GM23338 (cell line): Measurements from ENCODE around the gene NANOGP8. TPM values are rescaled to one million over a fixed set of nuclear protein-coding genes. Genes with fewer than 3 reads are reported as not detected.

Experiments used
- ATAC-seq: fragments of 200-7000 bp; cut with Tn5 transposase; 3 replicates; pipeline ENCODE4 v1.9.1; 2020
- DNase-seq: peaks from one replicate; pipeline ENCODE4 v3.0.0-alpha.2; 2015; ENCODE audit warnings: low spot score
- H2AFZ ChIP-seq: fragments of 200-600 bp; sonication (generic); 2 replicates; pipeline ENCODE4 v1.8.0; 2016; ENCODE audit warnings: antibody characterized with exemption, mild to moderate bottlenecking, moderate library complexity
- H3F3A ChIP-seq: fragments of 200-600 bp; sonication (generic); replicated peaks from 2 replicates; pipeline ENCODE4 v1.8.0; 2017; ENCODE audit warnings: antibody characterized with exemption, mixed run types, low read depth
- H3K27ac ChIP-seq: fragments of 200-600 bp; sonication (generic); 2 replicates; pipeline ENCODE4 v1.6.1; 2016; ENCODE audit warnings: low read depth
- H3K27me3 ChIP-seq: fragments of 200-600 bp; sonication (generic); 2 replicates; pipeline ENCODE4 v1.8.0; 2016; ENCODE audit warnings: mild to moderate bottlenecking, mixed run types, moderate library complexity; ENCODE audit not compliant: insufficient read depth
- H3K36me3 ChIP-seq: fragments of 200-600 bp; sonication (generic); 2 replicates; pipeline ENCODE4 v1.8.0; 2016; ENCODE audit warnings: mild to moderate bottlenecking; ENCODE audit not compliant: insufficient read depth
- H3K4me1 ChIP-seq: fragments of 200-600 bp; sonication (generic); 2 replicates; pipeline ENCODE4 v1.8.0; 2016; ENCODE audit warnings: mild to moderate bottlenecking, moderate library complexity; ENCODE audit not compliant: insufficient read depth
- H3K4me2 ChIP-seq: fragments of 200-600 bp; sonication (generic); 2 replicates; pipeline ENCODE4 v1.7.1; 2017; ENCODE audit warnings: mixed run types
- H3K4me3 ChIP-seq: fragments of 200-600 bp; sonication (generic); 2 replicates; pipeline ENCODE4 v1.6.1; 2016; ENCODE audit warnings: mixed run types
- H3K79me2 ChIP-seq: fragments of 200-600 bp; sonication (generic); replicated peaks from 2 replicates; pipeline ENCODE4 v1.8.0; 2017; ENCODE audit warnings: mild to moderate bottlenecking; ENCODE audit not compliant: insufficient read depth
- H3K9me2 ChIP-seq: fragments of 200-600 bp; sonication (generic); 2 replicates; pipeline ENCODE4 v1.8.0; 2017; ENCODE audit not compliant: insufficient read depth
- H4K20me1 ChIP-seq: fragments of 200-600 bp; sonication (generic); replicated peaks from 2 replicates; pipeline ENCODE4 v1.8.0; 2017; ENCODE audit warnings: mild to moderate bottlenecking; ENCODE audit not compliant: insufficient read depth
- H3K27ac Mint-ChIP-seq: 2 replicates; pipeline ENCODE4 v1.8.0; 2020; ENCODE audit warnings: inconsistent platforms, mild to moderate bottlenecking, moderate library complexity, mixed read lengths
- H3K27me3 Mint-ChIP-seq: 3 replicates; pipeline ENCODE4 v1.8.0; 2022; ENCODE audit warnings: low read depth, mild to moderate bottlenecking, moderate library complexity, mixed read lengths, inconsistent platforms; ENCODE audit not compliant: insufficient read depth, poor library complexity
- H3K36me3 Mint-ChIP-seq: 3 replicates; pipeline ENCODE4 v1.8.0; 2021; ENCODE audit warnings: low read depth, mild to moderate bottlenecking, inconsistent platforms, moderate library complexity, mixed read lengths
- H3K4me1 Mint-ChIP-seq: 3 replicates; pipeline ENCODE4 v1.8.0; 2020; ENCODE audit warnings: mild to moderate bottlenecking, inconsistent platforms, mixed read lengths
- H3K4me3 Mint-ChIP-seq: 3 replicates; pipeline ENCODE4 v1.8.0; 2021; ENCODE audit warnings: moderate library complexity, mild to moderate bottlenecking, inconsistent platforms, mixed read lengths
- H3K9me3 Mint-ChIP-seq: 3 replicates; pipeline ENCODE4 v1.8.0; 2020; ENCODE audit warnings: moderate library complexity, mild to moderate bottlenecking, inconsistent platforms, mixed read lengths
- CREB1 ChIP-seq: fragments of 250-450 bp; sonication (Bioruptor Pico); IDR thresholded peaks from 2 replicates; pipeline ENCODE4 v1.5.0; 2020; ENCODE audit warnings: low read depth, mild to moderate bottlenecking, moderate library complexity
- CTCF ChIP-seq, 2 experiments: fragments of 200-600 bp in 1 of 2; sonication (generic) in 1 of 2; conservative IDR thresholded peaks; 2 replicates each; pipeline versions ENCODE4 v1.5.1 to v1.6.1; 2016 to 2017; ENCODE audit warnings: antibody characterized with exemption in 2 of 2, low read depth in 2 of 2, mild to moderate bottlenecking in 2 of 2, moderate library complexity in 1 of 2
- ETS1 ChIP-seq: IDR thresholded peaks from 2 replicates; pipeline ENCODE4 v1.6.1; 2016; ENCODE audit warnings: antibody characterized with exemption
- NANOG ChIP-seq: IDR thresholded peaks from 2 replicates; pipeline ENCODE4 v1.6.1; 2016; ENCODE audit warnings: antibody characterized with exemption, borderline replicate concordance
- STAT1 ChIP-seq: IDR thresholded peaks from one replicate; pipeline ENCODE4 v1.6.1; 2016; ENCODE audit warnings: antibody characterized with exemption; ENCODE audit not compliant: unreplicated experiment
- polyA plus RNA-seq: library from polyadenylated mRNA; unstranded; fragments of >200 nt; fragmentation: Nextera tagmentation; extraction: Ambion mirVana; gene quantifications from 2 replicates; pipeline ENCODE4 v1.2.1, GENCODE V29; 2016
- total RNA-seq: library from RNA; depleted of rRNA; stranded (reverse); fragments of >200 nt; shearing (Covaris generic); gene quantifications from 2 replicates; pipeline ENCODE4 v1.2.3, GENCODE V29; 2014
- TF ChIP-seq, protein P1 (sequence below): fragments of 250-450 bp; sonication (Bioruptor Pico); IDR thresholded peaks from 2 replicates; pipeline ENCODE4 v1.5.0; 2020; ENCODE audit warnings: mild to moderate bottlenecking, moderate library complexity

The NANOGP8 gene
- total and polyA plus RNA-seq, 2 experiments from 2014 or later, result 8.5 to 53.4 TPM

DNA sequence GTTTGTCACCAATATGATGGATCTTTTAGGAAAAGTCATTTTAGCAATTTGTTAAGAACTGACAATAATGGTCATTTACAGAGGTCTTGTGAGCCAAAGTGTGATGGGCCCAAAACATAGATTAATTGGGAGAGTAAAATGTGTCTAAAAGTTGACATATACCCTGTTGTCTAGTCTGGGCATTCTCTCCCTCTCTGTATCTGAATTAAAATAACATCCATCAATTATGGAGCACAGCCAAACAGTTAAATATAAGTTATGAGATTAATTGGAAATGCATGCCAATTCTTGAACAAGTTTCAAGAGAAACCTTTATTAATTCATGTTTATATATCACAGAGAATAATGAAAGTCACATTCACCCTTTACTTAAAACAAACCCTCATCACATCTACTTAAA, 13.6 kb upstream of the NANOGP8 start (continued):
- TF ChIP-seq, protein P1, sequence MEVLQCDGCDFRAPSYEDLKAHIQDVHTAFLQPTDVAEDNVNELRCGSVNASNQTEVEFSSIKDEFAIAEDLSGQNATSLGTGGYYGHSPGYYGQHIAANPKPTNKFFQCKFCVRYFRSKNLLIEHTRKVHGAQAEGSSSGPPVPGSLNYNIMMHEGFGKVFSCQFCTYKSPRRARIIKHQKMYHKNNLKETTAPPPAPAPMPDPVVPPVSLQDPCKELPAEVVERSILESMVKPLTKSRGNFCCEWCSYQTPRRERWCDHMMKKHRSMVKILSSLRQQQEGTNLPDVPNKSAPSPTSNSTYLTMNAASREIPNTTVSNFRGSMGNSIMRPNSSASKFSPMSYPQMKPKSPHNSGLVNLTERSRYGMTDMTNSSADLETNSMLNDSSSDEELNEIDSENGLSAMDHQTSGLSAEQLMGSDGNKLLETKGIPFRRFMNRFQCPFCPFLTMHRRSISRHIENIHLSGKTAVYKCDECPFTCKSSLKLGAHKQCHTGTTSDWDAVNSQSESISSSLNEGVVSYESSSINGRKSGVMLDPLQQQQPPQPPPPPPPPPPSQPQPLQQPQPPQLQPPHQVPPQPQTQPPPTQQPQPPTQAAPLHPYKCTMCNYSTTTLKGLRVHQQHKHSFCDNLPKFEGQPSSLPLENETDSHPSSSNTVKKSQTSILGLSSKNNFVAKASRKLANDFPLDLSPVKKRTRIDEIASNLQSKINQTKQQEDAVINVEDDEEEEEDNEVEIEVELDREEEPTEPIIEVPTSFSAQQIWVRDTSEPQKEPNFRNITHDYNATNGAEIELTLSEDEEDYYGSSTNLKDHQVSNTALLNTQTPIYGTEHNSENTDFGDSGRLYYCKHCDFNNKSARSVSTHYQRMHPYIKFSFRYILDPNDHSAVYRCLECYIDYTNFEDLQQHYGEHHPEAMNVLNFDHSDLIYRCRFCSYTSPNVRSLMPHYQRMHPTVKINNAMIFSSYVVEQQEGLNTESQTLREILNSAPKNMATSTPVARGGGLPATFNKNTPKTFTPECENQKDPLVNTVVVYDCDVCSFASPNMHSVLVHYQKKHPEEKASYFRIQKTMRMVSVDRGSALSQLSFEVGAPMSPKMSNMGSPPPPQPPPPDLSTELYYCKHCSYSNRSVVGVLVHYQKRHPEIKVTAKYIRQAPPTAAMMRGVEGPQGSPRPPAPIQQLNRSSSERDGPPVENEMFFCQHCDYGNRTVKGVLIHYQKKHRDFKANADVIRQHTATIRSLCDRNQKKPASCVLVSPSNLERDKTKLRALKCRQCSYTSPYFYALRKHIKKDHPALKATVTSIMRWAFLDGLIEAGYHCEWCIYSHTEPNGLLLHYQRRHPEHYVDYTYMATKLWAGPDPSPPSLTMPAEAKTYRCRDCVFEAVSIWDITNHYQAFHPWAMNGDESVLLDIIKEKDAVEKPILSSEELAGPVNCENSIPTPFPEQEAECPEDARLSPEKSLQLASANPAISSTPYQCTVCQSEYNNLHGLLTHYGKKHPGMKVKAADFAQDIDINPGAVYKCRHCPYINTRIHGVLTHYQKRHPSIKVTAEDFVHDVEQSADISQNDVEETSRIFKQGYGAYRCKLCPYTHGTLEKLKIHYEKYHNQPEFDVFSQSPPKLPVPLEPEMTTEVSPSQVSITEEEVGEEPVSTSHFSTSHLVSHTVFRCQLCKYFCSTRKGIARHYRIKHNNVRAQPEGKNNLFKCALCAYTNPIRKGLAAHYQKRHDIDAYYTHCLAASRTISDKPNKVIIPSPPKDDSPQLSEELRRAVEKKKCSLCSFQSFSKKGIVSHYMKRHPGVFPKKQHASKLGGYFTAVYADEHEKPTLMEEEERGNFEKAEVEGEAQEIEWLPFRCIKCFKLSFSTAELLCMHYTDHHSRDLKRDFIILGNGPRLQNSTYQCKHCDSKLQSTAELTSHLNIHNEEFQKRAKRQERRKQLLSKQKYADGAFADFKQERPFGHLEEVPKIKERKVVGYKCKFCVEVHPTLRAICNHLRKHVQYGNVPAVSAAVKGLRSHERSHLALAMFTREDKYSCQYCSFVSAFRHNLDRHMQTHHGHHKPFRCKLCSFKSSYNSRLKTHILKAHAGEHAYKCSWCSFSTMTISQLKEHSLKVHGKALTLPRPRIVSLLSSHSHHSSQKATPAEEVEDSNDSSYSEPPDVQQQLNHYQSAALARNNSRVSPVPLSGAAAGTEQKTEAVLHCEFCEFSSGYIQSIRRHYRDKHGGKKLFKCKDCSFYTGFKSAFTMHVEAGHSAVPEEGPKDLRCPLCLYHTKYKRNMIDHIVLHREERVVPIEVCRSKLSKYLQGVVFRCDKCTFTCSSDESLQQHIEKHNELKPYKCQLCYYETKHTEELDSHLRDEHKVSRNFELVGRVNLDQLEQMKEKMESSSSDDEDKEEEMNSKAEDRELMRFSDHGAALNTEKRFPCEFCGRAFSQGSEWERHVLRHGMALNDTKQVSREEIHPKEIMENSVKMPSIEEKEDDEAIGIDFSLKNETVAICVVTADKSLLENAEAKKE (CRISPR knock-in tag), result no peak
- no peak for TF ChIP-seq ETS1

DNA sequence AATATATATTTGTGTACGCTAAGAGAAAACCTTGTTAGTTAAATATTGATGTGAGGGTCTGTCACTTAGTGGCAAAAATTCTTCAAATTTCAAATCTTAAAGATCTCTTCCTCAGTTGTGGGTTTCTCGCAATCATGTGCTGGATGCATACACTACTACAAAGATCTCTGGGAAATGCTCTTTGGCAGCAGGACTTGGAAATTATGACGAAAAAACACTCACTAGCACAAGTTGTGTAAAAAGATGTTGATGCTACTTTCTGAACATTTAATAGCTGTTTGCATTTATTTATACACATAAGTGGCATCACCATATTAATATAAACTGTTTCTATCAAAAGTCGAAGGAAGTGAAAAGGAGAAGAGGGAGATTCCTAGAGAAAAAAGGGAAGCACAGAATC, 10.8 kb upstream of the NANOGP8 start:
- TF ChIP-seq ETS1, result no peak
- TF ChIP-seq NANOG, result no peak
- no peak for TF ChIP-seq CREB1
- TF ChIP-seq CTCF (conservative IDR thresholded peaks at IDR 0.05; ENCODE audit: low read depth in 2 of 2), result no peak
- no peak for TF ChIP-seq STAT1
- Mint-ChIP-seq H3K4me1 (no peaks in the 10 kb centered on the region), H3K27ac (no peak overlapping the region), H3K4me3 (no peak overlapping the region), H3K27me3 (no peaks in the 10 kb centered on the region), H3K36me3 (no peaks in the 10 kb centered on the region; the same call in 2 of the 3 replicates), H3K9me3 (no peaks in the 10 kb centered on the region)
- Histone ChIP-seq H2AFZ (no peak overlapping the region), H3K36me3 (no peaks in the 10 kb centered on the region), H3K27ac (no peak overlapping the region), H3K4me1 (no peaks in the 10 kb centered on the region), H3K4me2 (no peak overlapping the region), H4K20me1 (no peaks in the 10 kb centered on the region), H3K79me2 (no peaks in the 10 kb centered on the region), H3K9me2 (no peaks in the 10 kb centered on the region), H3K4me3 (no peak overlapping the region), H3K27me3 (no peaks in the 10 kb centered on the region), H3F3A (no peaks in the 10 kb centered on the region)
- ATAC-seq (no peak), DNase-seq (no peak)
